K562 (cell line): ENCODE results near the gene ANO10. TPM values are rescaled to one million over a fixed set of nuclear protein-coding genes. Genes with fewer than 3 reads are reported as not detected.

ENCODE experiments used
- E2F8 ChIP-seq: fragments of 450-650 bp; IDR thresholded peaks from 2 replicates; pipeline ENCODE4 v1.7.1; 2018; ENCODE audit warnings: mild to moderate bottlenecking, low read depth; ENCODE audit not compliant: partially characterized antibody
- NONO ChIP-seq, 2 experiments: fragments of 200-400 bp in 1 of 2; fragments of 450-650 bp in 1 of 2; formaldehyde crosslinking in 1 of 2; IDR thresholded peaks; 2 replicates each; pipeline ENCODE4 v1.6.1; 2017; ENCODE audit warnings: low read depth in 2 of 2, mild to moderate bottlenecking in 2 of 2, moderate library complexity in 2 of 2, low read length in 1 of 2
- PBX2 ChIP-seq, 2 experiments: IDR thresholded peaks in 1 of 2; conservative IDR thresholded peaks in 1 of 2; 2 replicates each; pipeline ENCODE4 v1.6.1; 2016; ENCODE audit warnings: low read depth in 2 of 2, mild to moderate bottlenecking in 1 of 2, missing compliant biosample characterization in 1 of 2, missing genetic modification characterization in 1 of 2, moderate library complexity in 1 of 2
- RBM17 ChIP-seq: fragments of 200-400 bp; formaldehyde crosslinking; IDR thresholded peaks from 2 replicates; pipeline ENCODE4 v1.6.1; 2017; ENCODE audit warnings: low read depth, mild to moderate bottlenecking, low read length, borderline replicate concordance
- TFE3 ChIP-seq: fragments of 450-650 bp; formaldehyde crosslinking; IDR thresholded peaks from 2 replicates; pipeline ENCODE4 v1.4.0; 2020; ENCODE audit warnings: mild to moderate bottlenecking, mixed read lengths
- ZBTB17 ChIP-seq: fragments of 450-650 bp; formaldehyde crosslinking; IDR thresholded peaks from 2 replicates; pipeline ENCODE4 v1.4.0; 2020; ENCODE audit warnings: mild to moderate bottlenecking
- ZBTB2 ChIP-seq: fragments of 450-650 bp; IDR thresholded peaks from 2 replicates; pipeline ENCODE4 v1.6.1; 2016; ENCODE audit warnings: antibody characterized with exemption
- ZNF592 ChIP-seq: fragments of 450-650 bp; IDR thresholded peaks from 2 replicates; pipeline ENCODE4 v1.6.1; 2017; ENCODE audit warnings: antibody characterized with exemption, mild to moderate bottlenecking
- polyA plus RNA-seq, 8 experiments: library from polyadenylated mRNA; depleted of rRNA in 4 of 8; stranded (reverse) in 5 of 8; unstranded in 3 of 8; fragments of >200 nt; fragmentation: Nextera tagmentation in 2 of 8; fragmentation: Illumina TruSeq in 1 of 8; extraction: Ambion mirVana in 2 of 8; extraction: Trizol in 1 of 8; gene quantifications; 2 replicates each; pipeline versions ENCODE4 v1.2.1 to v1.2.3, GENCODE V29; 2011 to 2014; ENCODE audit warnings: inconsistent platforms in 1 of 8, missing spikeins in 1 of 8
- total RNA-seq, 7 experiments: library from RNA; depleted of rRNA in 6 of 7; stranded (reverse); fragments of >200 nt in 6 of 7; fragmentation: Illumina TruSeq in 2 of 7; extraction: Trizol in 2 of 7; gene quantifications; 2 replicates each; pipeline versions ENCODE4 v1.2.1 to v1.2.3, GENCODE V29; 2011 to 2021; ENCODE audit warnings: low replicate concordance in 1 of 7

The ANO10 gene
- total and polyA plus RNA-seq, 9 of the 15 experiments (the other 6 are each of a cell fraction or from before 2014, with no cell fraction given): 6.4 to 46.0 (median 32.3) TPM

- TF ChIP-seq ZNF592: peak; percentile 94
- TF ChIP-seq PBX2 (CRISPR knock-in tag; IDR thresholded peaks at IDR 0.05; ENCODE audit: low read depth): no peak
- TF ChIP-seq PBX2 (tag; conservative IDR thresholded peaks at IDR 0.05; ENCODE audit: low read depth): peak; percentile 28
- TF ChIP-seq E2F8: no peak
- TF ChIP-seq ZBTB17 (CRISPR knock-in tag): peak; percentile 83
- no peak; the same call in 1 of the 2 replicates for TF ChIP-seq TFE3 (CRISPR knock-in tag)
- no peak for TF ChIP-seq ZBTB2
- TF ChIP-seq NONO (IDR thresholded peaks at IDR 0.05; ENCODE audit: low read depth in 2 of 2, low read length in 1 of 2): peak in 1 of 2 experiments; percentile 50; a peak in 1 of 4 replicates
- no peak for TF ChIP-seq RBM17
Observed at GRCh38 chr3:43670635-43671522, 49.1 kb upstream of the ANO10 start (continued).
